GM12801 (cell line): ENCODE data around the gene LAMC1.

ENCODE experiments used
- TF ChIP-seq, protein P1 (sequence below): IDR thresholded peaks from one replicate; pipeline ENCODE4 v1.5.1; 2011; ENCODE audit warnings: control low read depth; ENCODE audit not compliant: insufficient read length; ENCODE audit errors: extremely low read depth

LAMC1 gene

DNA sequence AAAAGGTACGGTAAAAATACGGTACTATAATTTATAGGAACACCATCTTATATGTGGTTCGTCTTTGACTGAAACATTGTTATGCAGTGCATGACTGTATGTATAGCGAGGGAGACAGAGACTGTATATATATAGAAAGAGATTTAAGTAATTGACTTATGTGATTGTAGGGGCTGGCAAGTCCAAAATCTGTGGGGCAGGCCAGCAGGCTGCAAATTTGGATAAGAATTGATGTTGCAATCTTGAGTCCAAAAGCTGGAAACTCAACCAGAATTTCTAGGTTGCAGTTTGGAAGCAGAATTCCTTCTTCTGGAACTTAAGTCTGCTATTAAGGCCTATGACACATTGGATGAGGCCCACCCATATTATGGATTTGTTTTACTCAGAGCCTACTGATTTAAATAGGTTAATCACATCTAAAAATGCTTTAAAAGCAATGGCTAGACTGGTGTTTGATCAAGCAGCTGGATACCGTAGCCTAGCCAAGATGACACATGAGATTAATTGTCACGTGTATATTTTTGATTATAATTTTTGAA is 42.0 kb downstream of the LAMC1 start:
- TF ChIP-seq, protein P1, sequence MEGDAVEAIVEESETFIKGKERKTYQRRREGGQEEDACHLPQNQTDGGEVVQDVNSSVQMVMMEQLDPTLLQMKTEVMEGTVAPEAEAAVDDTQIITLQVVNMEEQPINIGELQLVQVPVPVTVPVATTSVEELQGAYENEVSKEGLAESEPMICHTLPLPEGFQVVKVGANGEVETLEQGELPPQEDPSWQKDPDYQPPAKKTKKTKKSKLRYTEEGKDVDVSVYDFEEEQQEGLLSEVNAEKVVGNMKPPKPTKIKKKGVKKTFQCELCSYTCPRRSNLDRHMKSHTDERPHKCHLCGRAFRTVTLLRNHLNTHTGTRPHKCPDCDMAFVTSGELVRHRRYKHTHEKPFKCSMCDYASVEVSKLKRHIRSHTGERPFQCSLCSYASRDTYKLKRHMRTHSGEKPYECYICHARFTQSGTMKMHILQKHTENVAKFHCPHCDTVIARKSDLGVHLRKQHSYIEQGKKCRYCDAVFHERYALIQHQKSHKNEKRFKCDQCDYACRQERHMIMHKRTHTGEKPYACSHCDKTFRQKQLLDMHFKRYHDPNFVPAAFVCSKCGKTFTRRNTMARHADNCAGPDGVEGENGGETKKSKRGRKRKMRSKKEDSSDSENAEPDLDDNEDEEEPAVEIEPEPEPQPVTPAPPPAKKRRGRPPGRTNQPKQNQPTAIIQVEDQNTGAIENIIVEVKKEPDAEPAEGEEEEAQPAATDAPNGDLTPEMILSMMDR: no peak

DNA sequence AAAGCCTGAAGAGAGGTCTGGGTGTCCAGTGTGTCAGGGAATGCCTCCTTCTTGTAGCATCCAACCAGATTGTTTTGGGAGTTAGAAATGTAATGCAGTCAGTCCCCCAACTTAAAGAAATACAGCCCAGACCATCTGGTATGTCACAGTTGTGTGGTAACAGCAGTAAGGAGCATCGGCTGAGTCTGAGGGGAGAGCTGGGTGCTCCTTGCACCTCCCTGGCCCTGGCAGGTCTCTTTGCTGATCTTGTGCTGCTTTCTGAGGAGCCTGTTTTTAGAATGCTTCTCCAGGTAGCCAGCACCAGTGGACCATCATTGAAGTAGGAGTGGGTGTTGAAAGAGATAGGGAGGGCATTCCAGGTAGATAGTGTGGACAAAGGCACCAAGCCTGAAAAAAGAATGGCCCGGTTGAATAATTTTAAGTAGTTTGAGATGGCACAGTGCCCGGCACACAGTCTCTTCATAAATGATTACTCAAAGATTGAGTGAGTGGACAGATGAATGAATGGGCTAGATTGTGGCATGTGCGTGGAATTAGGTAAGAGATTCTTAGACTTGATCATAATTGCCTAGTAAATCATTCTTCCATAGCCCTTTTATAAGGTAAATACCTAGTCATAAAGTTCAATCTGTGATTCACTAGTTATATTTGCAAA is 46.5 kb downstream of the LAMC1 start:
- TF ChIP-seq, protein P1: no peak

DNA sequence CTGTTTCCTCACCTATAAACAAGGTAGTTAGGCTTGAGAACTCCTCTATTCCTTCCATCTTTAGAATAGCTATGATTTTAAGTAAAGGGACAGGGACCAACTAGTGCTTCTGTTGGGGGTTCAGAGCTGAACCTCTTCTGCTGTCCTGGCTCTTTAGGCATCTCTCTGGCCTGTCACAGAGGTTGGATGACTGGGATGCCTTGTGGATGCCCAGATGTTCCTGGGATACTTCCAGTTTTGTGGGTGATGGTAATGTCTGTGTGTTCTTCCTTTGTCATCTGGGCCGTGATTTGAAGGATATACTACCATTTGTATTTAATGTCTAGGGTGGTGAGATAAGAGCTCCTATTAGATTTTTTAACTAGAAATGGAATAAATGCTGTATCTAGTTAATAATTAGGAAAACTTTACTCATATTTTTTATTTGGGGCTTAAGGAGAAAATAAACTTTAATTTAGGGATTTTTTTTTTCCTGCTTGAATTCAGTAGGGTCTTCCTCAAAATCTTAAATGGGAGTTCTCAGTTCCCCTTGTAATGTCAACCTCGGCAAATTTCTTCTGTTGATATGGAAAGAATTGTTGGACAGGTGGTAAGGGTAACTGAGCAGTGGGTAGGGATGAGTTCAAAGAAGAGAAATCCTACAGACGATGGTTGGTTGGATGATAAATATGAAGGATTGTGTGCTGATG is 47.2 kb downstream of the LAMC1 start:
- TF ChIP-seq, protein P1: no peak

DNA sequence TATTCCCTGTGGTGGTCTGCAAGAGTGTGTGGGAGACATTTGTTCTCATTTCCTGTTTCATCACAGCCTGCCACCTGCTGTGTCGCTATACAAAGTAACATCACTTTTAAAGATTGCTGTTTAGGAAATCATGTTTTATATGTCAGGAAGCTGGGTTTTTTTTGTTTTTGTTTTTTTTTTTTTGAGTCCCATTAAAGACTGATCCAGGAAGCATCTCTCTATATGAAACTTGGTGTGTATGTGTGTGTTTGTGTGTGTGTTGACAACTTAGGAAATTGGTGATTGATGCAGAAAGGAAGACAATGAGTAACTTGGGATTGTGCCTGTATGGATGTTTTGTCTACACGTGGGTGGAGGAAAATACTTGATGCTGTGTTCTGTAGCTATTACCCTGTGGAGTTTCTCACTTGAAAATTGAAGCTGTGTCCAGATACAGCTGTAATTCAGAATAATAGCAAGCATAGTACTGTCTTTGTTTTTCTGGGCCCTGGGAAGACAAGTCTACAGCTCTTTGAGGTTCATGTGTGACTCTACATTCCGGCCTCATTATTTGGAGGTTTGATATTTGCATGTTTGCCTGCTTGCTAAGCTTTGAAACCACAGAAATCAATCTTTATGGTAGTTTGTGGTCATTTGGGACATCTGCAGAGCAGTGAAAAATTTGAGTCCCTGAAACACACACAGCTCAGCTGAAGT is 47.9 kb downstream of the LAMC1 start:
- TF ChIP-seq, protein P1: no peak

DNA sequence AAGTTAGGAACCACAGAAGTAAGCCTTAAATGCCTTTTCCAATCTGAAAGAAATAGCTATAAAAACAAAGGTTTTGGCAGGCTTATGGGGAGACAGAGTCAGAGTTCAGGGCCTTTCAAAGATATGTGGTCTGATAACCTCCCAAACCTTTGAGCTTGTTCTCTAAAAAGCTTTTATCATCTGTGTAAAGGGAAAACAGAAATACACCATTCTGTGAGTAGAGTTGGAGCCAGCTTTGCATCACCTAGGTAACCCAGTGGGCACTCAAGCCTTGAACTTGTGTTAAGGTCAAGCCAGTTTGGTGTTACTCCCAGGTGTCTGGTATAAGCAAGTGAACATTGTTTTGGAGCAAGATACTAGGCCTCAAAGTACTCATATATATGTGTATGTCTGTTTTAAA is 50.1 kb downstream of the LAMC1 start:
- TF ChIP-seq, protein P1: no peak

DNA sequence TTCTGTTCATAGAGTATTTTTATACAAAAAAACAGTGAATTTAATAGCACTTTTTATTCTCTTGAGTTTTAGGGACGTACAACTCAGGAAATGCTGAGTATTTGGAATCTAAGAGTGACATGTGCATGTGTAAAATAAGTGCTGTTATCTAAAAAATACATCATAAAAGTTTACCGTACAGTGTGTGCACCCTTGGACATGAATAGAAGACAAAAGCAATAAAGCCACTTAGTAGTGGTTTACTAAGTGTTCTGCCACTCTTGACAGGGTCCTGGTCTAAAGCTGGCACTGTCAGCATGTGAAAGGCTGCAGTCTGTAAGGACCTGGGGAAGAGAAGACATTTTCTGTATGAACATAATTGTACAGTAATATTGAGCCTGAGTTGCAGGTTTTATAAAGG is 51.0 kb downstream of the LAMC1 start:
- TF ChIP-seq, protein P1: no peak

DNA sequence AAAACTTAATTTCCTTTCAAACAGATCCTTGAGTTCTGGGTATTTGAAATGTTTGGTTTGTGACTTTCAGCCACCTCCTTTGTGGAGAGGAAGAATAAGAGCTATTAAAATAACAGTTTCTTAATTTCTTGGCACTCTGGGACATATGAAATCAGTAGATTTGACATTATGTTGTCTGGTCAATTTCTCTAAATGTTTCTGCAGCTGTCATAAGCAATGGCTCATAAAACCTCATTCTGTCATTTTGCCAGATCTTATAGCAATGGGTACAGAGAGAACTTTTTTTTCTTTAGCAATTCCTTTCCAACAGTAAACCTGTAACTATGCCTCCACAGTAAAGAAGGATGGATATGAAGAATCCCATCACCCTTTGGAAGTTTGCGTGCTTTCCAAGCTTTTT is 52.6 kb downstream of the LAMC1 start:
- TF ChIP-seq, protein P1: no peak
